ENCODE data around the gene COL26A1.

DNA sequence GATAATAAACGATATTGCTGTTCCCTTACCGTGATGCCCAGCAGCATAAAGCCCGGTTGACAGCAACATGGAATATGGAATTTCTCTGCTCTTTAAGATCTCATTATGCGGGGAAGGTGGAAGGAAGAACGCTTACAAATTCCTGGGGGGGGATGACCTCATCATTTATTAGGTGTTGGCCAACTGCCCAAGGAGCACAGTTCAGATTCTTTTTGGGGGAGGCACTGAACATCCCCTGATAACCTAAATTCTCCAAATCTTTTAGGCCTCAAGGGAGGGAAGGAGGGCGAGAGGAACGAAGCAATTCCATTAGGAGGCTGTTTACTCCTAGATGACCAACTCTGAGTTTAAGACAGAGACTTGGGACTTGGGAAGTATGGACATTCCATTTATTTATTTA lies 5.2 kb upstream of the COL26A1 start:
- TF ChIP-seq, protein P1, sequence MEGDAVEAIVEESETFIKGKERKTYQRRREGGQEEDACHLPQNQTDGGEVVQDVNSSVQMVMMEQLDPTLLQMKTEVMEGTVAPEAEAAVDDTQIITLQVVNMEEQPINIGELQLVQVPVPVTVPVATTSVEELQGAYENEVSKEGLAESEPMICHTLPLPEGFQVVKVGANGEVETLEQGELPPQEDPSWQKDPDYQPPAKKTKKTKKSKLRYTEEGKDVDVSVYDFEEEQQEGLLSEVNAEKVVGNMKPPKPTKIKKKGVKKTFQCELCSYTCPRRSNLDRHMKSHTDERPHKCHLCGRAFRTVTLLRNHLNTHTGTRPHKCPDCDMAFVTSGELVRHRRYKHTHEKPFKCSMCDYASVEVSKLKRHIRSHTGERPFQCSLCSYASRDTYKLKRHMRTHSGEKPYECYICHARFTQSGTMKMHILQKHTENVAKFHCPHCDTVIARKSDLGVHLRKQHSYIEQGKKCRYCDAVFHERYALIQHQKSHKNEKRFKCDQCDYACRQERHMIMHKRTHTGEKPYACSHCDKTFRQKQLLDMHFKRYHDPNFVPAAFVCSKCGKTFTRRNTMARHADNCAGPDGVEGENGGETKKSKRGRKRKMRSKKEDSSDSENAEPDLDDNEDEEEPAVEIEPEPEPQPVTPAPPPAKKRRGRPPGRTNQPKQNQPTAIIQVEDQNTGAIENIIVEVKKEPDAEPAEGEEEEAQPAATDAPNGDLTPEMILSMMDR (IDR thresholded peaks at IDR 0.05; ENCODE audit: insufficient read depth, low read length): no peak
- TF ChIP-seq POLR2AphosphoS5 (IDR thresholded peaks at IDR 0.05; ENCODE audit: low read depth): no peak
- TF ChIP-seq, protein P2, sequence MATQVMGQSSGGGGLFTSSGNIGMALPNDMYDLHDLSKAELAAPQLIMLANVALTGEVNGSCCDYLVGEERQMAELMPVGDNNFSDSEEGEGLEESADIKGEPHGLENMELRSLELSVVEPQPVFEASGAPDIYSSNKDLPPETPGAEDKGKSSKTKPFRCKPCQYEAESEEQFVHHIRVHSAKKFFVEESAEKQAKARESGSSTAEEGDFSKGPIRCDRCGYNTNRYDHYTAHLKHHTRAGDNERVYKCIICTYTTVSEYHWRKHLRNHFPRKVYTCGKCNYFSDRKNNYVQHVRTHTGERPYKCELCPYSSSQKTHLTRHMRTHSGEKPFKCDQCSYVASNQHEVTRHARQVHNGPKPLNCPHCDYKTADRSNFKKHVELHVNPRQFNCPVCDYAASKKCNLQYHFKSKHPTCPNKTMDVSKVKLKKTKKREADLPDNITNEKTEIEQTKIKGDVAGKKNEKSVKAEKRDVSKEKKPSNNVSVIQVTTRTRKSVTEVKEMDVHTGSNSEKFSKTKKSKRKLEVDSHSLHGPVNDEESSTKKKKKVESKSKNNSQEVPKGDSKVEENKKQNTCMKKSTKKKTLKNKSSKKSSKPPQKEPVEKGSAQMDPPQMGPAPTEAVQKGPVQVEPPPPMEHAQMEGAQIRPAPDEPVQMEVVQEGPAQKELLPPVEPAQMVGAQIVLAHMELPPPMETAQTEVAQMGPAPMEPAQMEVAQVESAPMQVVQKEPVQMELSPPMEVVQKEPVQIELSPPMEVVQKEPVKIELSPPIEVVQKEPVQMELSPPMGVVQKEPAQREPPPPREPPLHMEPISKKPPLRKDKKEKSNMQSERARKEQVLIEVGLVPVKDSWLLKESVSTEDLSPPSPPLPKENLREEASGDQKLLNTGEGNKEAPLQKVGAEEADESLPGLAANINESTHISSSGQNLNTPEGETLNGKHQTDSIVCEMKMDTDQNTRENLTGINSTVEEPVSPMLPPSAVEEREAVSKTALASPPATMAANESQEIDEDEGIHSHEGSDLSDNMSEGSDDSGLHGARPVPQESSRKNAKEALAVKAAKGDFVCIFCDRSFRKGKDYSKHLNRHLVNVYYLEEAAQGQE (IDR thresholded peaks at IDR 0.05; ENCODE audit: insufficient replicate concordance, low read depth): no peak
- no peak for TF ChIP-seq GABPA (IDR thresholded peaks at IDR 0.05; ENCODE audit: low read depth)
